HG03280 (cell line): ENCODE measurements around the gene CAPZB.
A peak's percentile ranks its signal among the peaks of the same experiment; 100 is the strongest.

Experiments
- ATAC-seq: cut with Tn5 transposase; IDR thresholded peaks from one replicate; pipeline ENCODE4 v1.9.1; 2021; ENCODE audit warnings: mild to moderate bottlenecking, moderate library complexity; ENCODE audit not compliant: unreplicated experiment

The CAPZB gene

DNA sequence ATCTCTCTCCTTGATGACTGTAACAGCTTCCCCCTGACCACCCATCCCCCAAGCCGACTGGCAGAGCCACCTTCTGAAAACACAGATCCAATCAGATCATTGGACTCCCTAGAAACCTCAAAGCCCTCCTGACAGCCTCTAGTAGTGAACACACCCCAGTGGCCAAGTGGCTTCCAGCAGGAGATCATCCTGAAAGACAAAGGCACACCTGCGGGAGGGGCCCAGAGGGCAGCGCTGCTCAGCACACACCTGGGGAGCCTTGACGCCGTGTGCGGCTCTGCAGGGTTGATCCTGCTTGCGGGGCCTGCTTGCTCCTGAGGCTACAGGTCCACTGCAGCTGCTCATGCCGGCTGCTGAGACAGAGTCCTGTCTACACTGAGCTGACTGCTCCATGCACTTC is 131.7 kb downstream of the CAPZB start:
- ATAC-seq: no peak

DNA sequence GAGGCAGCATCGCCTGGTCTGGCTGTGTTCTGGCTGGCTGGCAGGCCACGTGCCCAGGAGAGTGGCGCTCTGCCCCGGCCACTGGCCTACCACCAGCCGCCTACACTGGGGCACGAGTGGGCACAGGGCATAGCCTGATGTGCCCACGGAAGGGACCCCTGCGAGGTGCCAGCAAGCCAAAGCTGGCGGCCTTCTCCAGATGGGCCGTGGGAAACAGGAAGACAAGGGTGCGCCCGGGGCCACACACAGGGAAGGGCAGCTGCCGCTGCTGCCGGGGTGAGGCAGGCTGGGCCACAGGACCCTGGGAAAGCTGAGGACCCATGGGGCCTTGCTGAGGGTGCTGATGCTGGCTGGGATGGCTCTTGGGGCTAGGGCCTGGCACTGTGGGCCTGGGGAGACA is 132.5 kb downstream of the CAPZB start:
- no peak for ATAC-seq

DNA sequence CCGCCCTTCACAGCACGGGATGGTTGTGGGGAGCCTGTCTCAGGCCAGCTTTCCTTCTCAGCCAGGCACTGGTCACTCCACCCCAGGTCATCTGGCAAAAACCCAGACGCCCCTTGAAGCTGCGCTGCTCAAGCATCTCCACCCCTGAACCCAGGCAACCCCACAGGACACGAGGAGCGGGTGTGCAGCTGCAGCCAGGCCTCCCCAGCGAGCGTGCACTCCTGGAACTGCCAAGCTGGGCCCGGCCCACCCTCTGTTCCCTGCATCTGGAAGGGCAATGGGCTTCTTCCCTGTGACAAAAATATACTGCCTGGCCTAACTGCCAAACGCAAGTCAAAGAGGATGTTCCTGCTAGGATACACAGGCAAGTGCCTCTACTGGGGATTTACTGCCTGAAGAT is 133.5 kb downstream of the CAPZB start:
- ATAC-seq: no peak

DNA sequence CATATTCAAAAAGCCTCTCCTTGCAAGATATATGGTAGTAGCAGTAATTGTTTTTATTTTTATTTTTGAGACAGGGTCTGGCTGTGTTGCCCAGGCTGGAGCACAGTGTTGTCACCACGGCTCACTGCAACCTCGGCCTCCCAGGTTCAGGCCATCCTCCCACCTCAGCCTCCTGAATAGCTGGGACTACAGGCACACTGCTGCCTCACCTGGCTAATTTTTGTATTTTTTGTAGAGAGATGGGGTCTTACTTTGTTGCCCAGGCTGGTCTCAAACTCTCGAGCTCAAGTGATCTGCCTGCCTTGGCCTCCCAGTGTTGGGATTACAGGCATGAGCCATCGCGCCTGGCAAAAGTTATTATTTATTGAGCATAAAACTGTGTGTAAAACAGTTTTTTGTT is 134.8 kb downstream of the CAPZB start:
- no peak for ATAC-seq

DNA sequence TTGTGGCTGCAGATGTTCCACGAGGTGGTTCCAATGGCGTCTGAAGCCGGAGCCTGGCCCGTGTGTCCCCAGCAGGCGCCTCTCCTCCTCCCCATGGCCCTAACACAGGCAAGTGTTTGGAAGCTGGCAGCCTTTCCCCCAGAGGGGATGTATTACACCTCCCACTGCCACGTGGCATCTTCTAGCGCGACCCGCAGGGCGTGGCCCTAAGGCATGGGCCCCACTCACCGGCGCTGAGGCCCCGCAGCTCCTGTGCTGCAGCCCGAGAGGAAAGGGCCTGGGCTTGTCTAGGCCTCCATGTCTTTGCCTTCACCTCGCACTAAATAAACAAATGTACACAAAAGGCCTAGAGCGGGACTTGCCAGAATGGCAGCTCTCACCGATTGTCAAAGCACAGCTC is 135.3 kb downstream of the CAPZB start:
- no peak for ATAC-seq

DNA sequence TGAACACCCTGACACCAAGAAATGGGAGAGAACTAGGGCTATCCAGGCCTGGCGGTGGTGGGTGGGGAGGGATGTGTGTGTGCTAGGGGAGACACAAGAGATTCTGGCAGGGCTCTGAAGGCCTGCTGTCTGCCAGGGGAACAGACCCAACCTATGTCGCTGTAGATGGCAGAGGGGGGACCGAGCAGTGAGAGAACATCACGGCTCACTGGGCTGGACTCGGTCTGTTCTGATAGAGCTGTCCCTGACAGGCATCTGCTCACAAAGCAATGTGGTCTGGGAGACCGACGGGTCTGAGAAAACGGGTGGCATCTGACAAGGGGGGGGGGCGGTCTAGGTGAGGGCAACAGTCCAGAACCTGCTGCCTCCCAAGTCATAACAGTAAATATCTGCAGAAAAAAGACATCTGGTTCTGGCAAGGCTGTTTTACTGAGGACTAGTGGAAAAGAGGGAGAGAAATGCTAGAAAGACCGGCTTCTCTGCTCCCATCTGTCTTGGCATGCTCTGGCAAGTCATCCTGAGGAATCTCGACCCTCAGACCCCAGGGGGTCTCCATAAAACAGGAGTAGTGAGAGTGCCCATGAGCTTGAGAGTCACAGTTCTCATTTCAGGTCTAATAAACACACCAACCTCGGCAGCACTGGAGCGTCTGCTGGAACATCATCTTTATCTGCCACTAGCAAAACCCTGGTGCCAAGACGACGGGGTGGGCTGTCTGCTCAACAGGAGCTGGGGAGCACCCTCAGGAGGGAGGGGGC is 136.7 kb downstream of the CAPZB start:
- no peak for ATAC-seq

DNA sequence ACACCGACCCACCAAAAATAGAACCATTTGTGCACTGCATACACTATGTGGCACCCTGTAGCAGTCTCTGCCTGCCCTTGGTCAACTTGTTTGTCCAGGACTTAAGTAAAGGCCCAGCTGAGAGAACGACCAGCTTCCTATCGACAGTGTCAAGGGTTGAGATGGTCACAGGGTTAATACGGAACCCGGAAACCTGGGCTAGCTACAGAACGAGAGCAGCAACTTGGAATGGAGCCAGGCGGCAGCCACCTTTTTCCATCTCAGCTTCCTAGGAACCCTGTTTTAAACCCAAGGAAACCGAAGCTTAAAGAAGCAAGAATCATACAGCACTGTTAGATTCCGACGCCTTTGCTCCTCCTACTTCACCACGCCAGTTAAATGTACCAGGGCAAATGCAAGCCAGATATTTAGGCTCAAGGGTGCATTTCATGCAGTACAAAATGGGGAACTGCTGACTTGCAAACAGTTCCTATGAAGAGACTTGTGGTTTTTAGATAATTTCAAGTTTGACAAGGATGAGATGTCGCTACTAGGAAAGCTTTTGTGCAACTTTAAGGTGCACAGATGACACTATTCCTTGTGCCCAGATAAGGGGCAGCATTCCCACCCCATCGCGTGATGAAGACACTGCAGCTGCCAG is 137.7 kb downstream of the CAPZB start:
- ATAC-seq: no peak

DNA sequence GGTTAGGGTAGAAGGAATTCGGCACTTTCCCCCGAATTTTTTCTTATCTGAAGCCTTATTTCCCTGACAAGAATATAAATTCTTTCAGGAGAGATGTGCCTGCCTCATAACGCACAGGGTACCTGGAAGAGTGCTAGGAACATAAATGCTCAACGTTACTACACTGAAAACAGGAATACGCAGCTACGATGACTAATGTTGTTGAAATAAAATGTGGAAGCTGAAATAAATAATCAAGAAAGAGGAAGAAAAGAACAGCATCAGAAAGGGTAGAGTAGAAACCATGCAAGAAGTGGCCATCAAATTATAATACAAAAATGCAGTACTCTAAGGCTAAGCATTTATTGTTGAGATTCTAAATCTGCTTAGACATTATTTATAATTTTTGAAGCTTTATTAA is 139.3 kb downstream of the CAPZB start:
- no peak for ATAC-seq

DNA sequence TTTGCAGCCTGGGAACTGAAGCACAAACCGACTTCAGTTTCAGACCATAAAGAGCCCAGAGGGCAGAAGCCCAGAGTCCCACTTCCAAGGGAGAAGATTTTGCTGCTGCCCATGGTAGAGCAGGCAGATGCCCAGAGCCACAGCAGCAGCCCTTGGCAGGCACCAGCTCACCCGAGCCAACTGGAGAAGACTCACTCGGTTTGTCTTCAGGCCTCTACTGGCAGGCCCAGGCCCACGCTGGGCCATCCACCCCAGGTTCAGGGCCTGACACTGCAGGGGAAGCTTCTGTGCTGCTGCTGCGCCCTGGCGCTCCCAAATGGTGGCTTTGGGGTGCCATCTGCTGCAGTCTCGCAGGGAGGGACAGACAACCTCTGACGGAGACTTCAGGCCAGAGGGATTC is 139.9 kb downstream of the CAPZB start:
- ATAC-seq: no peak

DNA sequence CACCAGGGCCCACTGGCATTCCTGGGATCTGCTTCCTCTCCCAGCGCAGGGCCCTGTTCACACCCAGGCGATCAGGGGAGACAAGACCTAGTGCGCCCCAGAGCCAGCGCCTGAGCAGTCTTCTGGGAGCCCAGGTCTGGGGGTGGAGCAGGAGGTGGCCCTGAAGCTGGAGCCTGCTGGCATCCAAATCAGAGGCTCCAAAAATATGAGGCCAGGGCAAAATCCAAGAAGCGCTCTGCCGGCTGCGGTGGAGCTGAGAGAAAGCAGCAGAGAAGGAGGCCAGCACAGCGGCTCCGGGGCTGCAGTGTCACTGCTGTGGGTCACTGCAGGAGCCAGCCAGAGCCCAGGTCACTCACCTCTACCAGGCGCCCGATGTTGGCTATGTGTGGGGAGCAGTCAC is 140.5 kb downstream of the CAPZB start:
- ATAC-seq: no peak

DNA sequence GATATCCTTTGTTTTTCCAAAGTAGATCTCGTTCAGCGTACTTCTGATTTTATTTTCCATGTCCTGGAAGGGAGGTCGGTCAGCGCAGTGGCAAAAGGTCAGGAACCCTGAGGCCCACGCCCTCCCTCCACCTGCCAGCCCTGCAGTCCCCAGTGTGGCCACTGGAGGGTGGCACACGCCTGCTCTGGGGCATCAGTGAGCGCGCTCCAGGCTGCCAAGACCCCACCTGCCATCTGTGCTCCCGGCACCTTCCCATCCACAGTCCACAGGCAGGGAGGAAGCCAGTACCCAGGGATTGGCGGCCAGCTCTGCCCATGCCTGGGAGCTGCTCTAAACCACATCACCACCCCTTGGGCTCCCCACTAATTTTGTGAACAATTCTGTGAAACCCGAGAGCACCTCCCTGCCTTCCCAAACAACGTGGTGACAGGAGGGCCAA is 140.9 kb downstream of the CAPZB start:
- ATAC-seq: no peak

DNA sequence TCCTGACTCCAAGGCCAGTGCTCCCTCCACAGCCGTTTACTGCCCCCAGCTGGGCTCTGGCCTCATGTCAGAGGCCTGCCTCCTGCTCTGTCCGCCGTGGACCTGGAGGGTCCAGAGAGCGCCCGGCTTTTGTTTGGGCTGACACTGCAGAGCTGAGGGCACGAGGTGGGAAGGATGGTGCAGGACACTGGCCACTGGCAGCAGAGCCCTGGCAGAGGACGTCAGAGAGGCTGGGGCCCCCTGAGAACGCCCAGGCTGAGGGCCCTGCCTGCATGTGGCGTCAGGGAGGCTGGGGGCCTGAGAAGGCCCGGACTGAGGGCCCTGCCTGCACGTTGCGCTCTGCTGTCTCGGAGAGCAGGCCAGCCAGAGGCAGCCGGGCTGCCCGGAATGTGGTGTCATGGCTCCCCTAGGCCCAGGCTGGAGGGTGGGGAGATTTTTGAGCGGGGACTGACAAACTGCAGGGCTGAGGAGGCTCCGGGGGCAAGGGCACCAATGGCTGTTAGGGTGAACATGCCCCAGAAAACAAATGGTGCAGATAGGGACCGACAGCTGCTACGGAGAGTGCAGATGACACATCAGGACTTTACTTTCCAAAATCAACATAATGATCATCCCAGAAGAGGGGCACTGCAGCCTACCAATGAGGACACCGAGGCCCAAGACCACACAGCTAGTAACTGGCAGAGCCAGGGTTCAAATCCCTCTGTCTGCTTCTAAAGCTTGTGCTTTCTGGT is 141.6 kb downstream of the CAPZB start:
- ATAC-seq: no peak

DNA sequence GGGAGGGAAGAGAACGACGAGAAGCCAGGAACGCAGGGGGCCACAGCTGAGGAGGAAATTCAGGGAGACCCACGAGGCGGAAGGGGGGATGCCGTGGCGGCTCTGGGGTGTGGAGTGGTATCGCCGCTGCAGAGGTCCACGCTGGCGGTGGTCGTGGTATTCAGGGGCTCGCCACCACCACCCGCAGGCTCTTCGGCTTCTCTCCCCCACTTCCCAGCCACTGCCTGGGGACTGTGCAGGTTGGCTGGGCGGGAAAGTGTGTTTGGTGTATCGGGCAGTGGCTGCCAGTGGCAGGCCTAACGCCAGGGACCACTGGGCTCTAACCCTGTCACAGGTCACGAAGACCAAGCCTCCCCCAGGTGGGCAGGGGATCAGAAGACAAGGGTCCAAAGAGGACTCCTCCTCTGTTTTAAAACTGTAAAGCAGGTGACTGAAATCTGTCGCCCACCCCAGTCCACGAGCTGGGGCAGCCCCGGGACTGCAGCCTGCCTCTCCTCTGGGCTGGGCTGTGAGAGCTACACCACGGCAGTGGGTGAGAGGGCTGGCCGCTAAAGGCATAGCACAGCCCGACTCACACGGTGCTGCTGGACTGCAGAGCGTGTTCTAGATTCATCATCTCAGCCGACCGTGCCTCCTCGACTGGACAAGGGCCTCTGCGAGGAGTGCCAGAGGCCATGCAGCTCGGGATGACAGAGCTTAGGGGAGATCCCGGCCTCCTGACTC is 142.3 kb downstream of the CAPZB start:
- no peak for ATAC-seq

DNA sequence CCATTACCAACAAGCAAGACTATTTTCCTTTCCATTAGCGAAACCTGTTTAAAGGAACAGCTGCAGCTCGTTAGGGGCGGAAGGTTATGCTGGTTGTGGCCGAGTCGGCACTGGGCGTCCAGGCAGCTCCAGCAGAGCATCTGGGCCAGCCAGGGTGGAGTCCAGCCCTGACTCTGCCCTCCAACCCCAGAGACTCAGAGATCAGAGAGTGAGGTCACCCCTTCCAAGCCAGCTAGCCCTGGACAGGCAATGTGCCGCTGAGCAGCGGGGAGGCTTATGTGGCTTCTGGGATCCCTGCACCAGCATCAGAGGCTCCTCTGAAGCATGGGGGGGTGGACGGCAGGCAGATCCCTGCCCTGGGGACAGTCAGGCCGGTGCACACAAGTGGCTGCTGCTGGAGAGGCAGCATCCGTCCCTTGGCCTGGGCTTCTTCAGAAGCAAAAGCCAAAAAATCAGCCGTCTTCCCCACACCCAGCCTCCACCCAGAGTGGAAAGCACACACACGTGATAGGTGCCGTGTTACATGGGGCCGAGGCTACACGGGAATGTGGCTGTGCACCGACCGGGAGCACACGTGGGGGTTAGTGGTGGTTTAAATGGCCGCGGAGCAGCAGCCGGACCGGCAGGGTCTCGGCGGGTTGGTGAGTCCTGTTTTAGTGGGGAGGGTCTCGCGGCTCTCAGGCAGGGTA is 143.1 kb downstream of the CAPZB start:
- ATAC-seq: no peak

DNA sequence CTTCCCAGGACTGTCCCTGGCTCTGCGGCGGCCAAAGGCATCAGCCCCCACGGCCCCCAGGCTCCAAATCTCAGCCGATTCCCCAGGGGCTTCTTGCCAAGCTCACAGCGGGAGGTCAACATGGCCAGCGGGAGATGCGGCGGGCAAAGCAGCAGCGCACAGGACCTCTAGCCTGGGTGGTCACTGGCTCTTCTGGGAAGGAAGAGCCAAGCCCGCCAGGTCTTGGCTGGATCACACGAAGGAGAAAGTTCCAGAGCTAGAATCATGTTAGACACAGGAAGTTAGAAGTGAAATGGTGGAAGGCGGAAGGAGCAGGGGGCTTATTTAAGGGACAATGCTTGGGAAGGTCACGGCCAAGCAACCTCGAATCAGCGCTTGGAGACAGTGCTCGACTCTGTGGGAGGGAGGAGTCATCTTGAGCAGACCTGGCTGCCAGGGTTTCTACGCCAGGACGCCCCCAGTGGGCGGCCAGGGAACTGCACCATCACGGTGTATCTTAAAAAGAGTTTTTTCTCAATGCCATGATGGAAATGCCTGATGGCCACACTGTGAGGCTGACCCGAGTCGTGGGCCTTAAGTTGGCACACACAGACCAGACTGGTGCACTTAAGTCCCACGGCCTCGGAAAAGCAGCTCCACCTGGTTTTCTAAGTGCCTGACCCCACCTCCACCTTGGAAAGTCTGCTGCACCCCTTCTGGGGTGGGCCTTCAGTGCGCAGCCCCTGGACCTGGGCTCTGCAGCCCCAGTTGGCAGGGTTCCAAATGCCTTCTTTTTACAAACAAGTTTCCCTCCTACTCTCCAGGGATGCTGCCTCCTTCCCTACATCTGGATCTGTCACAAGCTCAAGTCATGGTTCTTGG is 143.9 kb downstream of the CAPZB start:
- ATAC-seq: peak; percentile 53

DNA sequence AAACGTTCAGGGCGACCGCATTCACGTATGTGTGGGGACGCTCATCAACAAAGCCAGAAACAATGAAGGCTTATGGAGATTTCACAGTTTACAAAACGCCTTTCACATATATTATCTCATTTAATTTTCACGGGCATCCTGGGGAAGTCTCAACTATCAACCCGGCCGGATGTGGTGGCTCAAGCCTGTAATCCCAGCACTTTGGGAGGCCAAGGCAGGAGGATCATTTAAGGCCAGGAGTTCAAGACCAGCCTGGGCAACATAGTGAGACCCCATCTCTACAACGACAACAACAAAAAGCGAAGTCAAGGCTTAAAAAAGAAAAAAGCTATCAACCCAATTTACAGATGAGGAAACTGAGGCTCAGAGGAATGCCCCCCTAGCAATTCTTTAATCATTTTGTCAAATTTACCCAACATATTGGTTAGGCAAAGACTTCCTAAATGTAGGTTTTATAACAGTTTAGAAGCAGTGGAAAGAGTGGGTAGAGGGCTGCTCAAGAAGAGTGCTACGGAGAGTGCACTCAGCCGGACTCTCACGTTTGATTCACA is 144.9 kb downstream of the CAPZB start:
- ATAC-seq: no peak

DNA sequence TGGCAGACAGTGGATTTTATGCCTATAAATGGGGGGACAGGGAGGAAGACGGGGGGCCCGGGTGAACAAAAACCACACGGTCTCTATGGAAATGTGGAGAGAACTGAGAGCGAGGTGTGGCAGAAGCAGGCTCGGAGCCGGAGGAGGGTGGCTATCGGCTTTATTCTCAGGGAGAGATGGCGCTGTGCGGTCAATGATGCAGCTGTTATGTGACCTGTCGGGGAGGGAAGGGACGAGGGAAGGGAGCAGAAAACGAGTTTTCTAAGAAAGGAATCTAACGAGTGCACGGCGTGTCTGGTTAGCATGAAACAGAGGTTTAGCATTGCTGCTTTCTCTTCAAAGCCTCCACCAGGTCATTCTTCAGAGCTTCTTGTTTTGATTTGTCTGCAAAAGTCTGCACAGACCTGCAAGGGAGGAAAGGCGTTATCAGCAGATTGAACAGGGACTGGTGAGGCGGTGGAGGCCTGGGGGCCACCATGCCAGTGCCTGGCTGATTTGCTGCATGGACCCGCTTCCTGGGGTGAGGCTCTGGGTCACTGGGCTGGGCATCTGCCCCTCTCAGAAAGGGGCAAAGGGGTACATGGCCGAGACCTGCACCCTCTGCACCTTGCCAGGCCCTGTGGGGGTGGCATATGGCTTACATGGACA is 146.0 kb downstream of the CAPZB start:
- no peak for ATAC-seq

DNA sequence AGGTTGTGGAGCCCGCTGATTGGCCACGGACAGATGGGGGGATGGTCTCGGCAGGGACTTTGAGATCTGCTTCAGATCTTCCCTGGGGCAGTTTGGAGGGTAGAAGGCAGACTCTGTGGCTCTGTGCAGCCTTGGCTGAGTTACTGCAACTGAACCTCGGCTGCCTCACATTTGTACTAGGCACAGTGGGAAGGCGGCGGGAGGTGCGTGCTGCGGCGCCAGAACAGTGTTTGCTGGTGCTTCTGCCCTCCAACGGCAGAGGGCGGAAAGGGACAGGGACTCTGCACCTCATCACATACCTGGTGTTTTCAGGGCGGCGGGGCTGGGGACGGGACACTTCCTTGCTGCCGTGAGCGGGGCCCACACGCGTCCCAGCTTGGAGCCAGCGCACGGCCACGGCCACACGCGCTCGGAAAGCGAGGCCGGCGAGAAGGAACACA is 147.0 kb downstream of the CAPZB start:
- no peak for ATAC-seq

DNA sequence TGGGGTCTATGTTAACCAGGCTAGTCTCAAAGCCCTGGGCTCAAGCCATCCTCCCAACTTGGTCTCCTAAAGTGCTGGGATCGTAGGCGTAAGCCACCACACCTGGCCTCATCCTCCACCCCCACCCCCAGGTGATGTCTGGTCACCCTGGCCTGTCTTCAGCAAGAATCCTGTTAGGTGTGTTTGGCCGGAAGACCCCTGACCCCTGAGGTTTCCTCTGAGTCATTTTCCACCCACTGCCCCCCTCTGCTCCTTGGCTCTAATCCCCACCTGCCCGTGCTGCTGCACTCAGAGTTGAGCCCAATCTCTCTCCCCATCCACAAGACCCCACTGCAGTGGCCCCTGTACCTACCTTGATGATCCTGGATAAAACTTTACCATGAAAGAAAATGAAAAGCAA is 148.1 kb downstream of the CAPZB start:
- ATAC-seq: no peak
